ENCODE data around the gene UBE2G1.
"Not testable (repeated sequence)": the region's sequence is repeated elsewhere in the genome, so short reads cannot be mapped to it uniquely, and the experiment has no call there.

Gene UBE2G1

GRCh38 chr17:4375796-4376440 is 9.4 kb upstream of the UBE2G1 start:
- DNase-seq, result not testable (repeated sequence)

GRCh38 chr17:4375039-4375748 is 8.7 kb upstream of the UBE2G1 start:
- no peak for DNase-seq

DNA sequence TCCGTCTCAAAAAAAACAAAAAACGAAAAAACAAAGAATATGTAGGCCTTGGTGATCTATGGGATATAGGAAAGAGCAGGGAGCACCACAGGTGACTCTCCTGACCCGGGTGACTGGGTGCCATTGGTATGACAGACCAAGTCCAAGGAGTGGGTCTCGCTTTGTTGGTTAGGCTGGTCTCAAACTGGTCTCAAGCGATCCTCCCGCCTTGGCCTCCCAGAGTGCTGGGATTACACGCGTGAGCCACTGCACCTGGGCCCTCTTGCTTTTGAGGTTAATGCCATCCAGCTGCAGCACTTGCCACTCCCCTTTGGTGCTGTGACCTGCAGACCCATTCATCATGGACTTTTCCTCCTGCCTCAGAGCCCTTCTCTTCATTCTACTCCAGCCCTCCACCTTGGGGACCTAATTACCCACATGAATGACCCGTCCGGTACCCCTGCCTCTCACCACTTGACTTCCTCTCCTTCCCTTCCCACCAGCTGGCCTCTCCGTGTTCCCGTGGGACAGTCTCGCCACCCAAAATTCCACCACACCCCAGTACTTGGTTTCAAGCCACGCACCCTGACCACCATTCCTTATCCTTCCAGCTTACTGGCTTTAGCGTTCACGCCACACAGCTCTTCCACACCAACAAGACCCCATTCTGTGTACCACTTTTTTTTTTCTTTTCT is 3.2 kb upstream of the UBE2G1 start:
- no peak for DNase-seq

- DNase-seq, result no peak
These were observed 1.9 kb upstream of the UBE2G1 start for GRCh38 chr17:4368341-4368740.

- not testable (repeated sequence) for DNase-seq
These were observed 702 bp upstream of the UBE2G1 start for GRCh38 chr17:4367177-4367576.

DNA sequence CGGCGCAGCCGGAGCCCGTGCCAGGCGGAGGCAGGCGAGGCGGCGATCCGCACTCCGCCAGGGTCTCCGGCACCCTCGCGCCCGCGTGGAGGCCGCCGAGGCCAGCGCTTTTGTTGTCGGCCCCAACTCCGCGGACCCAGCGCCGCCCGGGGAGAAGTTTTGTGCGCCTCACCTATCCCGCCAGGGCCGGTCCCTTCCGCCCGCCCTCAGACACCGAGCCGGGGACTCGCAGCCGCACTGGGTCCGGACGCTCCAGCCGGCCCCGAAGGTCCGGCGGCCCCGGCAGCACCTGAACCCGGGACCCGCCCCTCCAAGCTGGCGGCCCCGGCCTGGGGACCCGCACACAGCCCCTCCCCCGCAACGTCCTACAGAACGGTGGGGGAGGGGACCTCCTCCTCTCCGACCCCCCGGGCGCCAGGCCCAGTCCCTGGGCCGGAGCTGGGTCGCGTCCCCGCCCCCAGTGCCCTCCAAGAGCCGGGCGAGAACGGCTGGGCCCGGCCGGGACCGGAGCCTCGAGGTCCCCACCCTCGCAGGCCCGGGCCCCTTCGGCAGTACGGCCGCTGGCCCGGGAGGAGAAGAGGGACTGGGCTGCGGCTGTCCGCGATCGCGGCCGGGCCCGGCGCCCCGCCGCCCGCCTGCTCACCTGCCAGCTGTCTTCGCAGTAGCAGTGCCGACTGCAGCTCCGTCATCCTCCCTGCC is 698 bp downstream of the UBE2G1 start:
- DNase-seq, result peak in 28 of 51 donors; percentile 5 to 64 (median 38)

GRCh38 chr17:4365103-4365627 is 1.3 kb downstream of the UBE2G1 start:
- peak; percentile 46 to 92 (median 85) for DNase-seq

- peak in 1 of 51 donors; percentile 3 for DNase-seq
These were observed 1.8 kb downstream of the UBE2G1 start for GRCh38 chr17:4364622-4365041.

- peak in 10 of 51 donors; percentile 3 to 37 (median 10) for DNase-seq
These were observed 4.3 kb downstream of the UBE2G1 start for GRCh38 chr17:4362141-4362540.

DNA sequence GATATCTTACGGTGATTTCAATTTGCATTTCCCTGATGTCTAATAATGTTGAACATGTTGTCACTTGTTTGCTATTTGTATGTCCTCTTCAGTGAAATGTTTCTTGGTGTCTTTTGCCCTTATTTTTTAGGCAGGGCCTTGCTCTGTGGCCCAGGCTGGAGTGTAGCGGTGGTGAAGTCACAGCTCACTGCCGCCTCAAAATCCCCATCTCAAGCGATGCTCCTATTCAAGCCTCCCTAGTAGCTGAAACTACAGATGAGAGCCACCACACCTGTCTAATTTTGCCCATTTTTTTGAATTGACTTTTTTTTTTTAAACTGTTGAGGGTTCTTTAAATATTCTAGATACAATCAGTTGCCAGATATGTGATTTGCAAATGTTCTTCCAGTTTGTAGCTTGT is 8.3 kb downstream of the UBE2G1 start:
- no peak for DNase-seq

GRCh38 chr17:4357671-4358070 is 8.8 kb downstream of the UBE2G1 start:
- DNase-seq, result no peak

GRCh38 chr17:4357030-4357628 is 9.3 kb downstream of the UBE2G1 start:
- no peak for DNase-seq

GRCh38 chr17:4354862-4355514 is 11.5 kb downstream of the UBE2G1 start:
- DNase-seq, result no peak

DNA sequence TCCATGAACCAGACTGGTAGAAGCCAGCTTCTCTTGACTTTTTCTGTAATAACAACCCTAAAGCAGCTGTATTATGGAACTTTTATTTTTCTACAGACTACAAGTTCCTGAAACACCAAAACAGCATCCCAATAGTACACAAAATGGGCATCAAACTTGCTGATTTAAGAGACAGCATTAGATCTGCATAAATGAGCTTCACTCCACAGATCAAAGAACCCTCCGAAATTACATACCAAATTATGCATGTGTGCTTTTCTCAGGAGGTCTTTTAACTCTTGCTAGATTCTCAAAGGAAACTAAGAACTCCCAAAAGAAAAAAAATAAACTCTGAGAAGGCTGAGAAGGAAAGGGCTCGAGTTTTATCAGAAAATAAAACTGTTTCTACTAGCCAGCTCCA is 12.3 kb downstream of the UBE2G1 start:
- no peak for DNase-seq

- DNase-seq, result not testable (repeated sequence)
These were observed 16.3 kb downstream of the UBE2G1 start for GRCh38 chr17:4350214-4350613.

DNA sequence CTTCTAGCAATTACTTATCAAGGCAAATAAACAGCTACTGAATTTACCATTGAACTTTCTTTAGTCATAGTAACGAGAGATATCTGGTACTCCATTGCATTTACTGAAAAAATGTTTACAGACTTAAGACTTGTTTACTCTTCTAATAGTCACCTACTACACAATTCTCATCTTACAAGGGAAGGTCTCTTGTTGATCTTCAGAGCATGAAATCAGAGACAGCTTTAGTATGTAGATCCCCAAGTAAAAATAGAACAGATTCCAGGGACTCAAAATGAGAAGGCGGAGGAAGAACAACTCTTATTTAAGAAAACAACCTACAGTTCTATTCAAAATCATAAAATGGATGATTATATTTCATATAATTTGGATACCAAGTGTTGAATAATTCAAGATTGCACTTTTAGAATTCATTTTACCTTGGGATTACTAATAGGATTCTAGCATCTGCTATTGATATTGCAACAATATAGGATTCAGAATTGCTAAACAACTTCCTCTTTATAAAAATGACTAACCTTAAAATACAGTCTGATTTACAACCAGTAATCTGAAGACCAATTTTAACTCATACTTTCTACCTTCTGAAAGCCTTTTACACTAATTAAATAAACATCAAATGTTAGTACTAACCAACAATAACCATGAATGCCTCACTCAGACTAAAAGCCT is 20.8 kb downstream of the UBE2G1 start:
- no peak for DNase-seq

GRCh38 chr17:4344926-4345325 is 21.5 kb downstream of the UBE2G1 start:
- DNase-seq, result no peak

- DNase-seq, result no peak
These were observed 23.9 kb downstream of the UBE2G1 start for GRCh38 chr17:4342535-4342934.

DNA sequence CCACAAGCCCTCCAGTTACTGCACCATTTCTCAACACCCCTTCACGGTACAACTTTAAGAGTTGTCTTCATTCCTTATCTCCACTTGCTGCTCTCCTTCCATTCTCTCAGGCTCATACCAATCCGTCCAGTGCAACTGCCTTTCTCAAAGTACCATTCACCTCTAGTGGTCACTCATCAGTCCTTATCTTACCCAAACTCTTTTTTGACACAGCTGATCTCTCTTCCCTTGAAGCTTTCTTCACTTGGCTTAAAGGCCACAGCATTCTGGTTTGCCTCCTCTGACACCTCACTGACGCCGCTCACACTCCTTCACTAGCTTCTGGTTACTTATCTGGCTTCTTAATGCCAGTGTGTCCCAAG is 24.9 kb downstream of the UBE2G1 start:
- DNase-seq, result no peak

- no peak for DNase-seq
These were observed 25.4 kb downstream of the UBE2G1 start for GRCh38 chr17:4340914-4341615.

Data from hypothalamus (tissue), 51 donors.